ENCODE results near the gene TBC1D14. TPM values are rescaled to one million over a fixed set of nuclear protein-coding genes. Genes with fewer than 3 reads are reported as not detected.
A peak's percentile ranks its signal among the peaks of the same experiment; 100 is the strongest.

The TBC1D14 gene
- polyA plus RNA-seq, 1 donor from 2014 or later, result 28.2 TPM

DNA sequence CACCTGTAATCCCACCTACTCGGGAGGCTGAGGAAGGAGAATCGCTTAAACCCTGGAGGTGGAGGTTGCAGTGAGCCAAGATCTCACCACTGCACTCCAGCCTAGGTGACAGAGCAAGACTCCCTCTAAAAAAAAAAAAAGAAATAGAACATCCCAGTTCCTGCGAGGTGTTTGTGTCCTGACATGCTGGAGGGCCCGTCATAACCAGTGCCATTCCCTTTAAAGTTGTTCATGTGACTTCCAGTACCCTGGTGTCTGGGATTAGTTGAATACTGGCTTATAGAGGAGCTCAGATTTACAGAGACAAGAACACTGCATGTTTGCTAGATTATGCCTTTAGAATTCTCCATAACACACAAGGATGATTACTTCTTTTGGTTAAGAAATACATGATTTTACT is 95.9 kb downstream of the TBC1D14 start:
- H3K9me3 Mint-ChIP-seq, result no peaks in the 10 kb centered on the region
- H3K4me1 Mint-ChIP-seq, result no peaks in the 10 kb centered on the region
- H3K4me3 Mint-ChIP-seq, result no peak overlapping the region
- H3K27me3 Mint-ChIP-seq, result no peaks in the 10 kb centered on the region
- H3K27ac Mint-ChIP-seq, result no peak overlapping the region
- H3K36me3 Mint-ChIP-seq, result peaks cover 11% of the 10 kb centered on the region

DNA sequence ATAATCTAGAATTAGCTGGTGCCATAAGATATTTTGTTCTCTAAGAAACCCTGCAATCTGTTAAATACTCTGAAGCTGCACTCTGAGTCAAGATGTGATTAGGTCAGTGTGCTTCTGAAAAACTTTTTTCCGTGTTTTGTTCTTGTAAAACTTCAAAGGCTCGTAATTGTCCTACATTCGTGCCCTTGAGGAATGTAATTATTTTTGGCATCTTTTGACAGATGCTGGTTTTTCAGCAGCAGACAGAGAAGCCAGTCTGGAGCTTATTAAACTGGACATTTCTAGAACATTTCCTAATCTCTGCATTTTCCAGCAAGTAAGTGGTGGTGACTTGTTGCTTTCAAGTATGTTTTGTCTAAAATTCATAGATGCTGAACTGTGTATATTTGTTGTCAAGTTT is 96.8 kb downstream of the TBC1D14 start:
- Mint-ChIP-seq H3K36me3 (peaks cover 14% of the 10 kb centered on the region), H3K4me1 (no peaks in the 10 kb centered on the region), H3K4me3 (no peak overlapping the region), H3K9me3 (no peaks in the 10 kb centered on the region), H3K27me3 (no peaks in the 10 kb centered on the region), H3K27ac (no peak overlapping the region)

DNA sequence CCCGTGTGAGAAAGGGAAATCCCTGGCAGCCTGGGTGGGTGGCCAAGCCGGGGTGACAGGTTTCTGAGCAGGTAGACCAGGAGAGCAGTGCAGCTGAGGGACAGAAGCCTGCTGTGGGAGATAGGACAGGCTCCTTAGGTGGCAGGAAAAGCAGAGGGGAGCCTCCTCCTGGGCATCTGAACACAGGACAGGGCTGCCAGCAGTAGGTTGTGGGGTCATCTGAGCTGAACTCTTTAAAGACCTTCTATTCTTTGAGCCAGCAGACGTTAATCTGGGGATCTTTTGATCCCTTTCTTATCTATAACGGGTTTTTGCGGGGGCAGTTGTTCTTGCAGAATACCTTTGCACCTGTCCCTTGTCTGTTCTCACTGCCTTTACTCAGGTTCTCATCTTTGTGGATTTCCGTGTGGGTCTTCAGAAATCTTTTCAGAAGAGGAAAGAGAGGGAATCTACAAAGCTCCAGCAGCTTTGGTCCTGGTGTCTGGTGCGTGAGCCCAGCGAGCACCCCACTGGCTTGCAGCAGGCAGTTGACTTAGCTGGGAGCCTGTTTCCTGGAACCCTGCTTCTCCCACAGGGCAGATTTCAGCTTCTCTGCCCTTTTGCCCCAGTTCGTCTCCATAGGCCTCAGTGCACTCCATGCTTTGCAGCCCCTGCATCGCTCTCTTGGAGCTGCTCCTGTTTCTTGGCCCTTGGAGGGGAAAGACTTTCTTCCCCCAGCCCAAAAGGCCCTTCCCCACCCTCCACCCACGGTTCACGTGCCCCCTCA is 97.7 kb downstream of the TBC1D14 start:
- H3K4me1 Mint-ChIP-seq, result peaks cover 0 to under 1% (median 0%) of the 10 kb centered on the region in 3 donors
- H3K27ac Mint-ChIP-seq, result no peak overlapping the region
- no peaks in the 10 kb centered on the region for H3K27me3 Mint-ChIP-seq
- no peak overlapping the region for H3K4me3 Mint-ChIP-seq
- H3K36me3 Mint-ChIP-seq, result peaks cover 15% of the 10 kb centered on the region
- H3K9me3 Mint-ChIP-seq, result no peaks in the 10 kb centered on the region

DNA sequence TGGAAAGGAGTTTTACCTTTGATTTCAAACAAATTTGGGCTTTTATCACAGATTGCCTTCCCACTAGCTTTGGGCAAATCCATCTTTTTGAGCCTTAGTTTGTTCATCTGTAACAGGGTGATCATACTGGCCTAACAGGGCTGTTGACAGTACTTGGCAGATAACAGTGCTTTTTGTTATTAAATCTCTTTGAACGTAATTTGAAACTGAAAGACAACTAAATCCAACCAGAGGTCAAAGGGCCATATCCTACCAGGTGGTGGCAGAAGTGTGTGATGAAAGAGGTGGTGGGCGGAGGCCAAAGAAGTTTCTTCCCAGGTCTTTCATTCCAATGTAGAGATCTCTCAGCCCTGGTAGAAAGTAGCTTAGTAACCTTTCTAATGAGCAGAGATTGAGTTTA is 98.3 kb downstream of the TBC1D14 start:
- Mint-ChIP-seq H3K27me3 (no peaks in the 10 kb centered on the region), H3K36me3 (peaks cover 16% of the 10 kb centered on the region), H3K4me3 (no peak overlapping the region), H3K4me1 (peaks cover 0 to 4% (median under 1%) of the 10 kb centered on the region in 3 donors), H3K9me3 (no peaks in the 10 kb centered on the region), H3K27ac (peak overlapping the region in 1 of 3 donors; percentile 46)

DNA sequence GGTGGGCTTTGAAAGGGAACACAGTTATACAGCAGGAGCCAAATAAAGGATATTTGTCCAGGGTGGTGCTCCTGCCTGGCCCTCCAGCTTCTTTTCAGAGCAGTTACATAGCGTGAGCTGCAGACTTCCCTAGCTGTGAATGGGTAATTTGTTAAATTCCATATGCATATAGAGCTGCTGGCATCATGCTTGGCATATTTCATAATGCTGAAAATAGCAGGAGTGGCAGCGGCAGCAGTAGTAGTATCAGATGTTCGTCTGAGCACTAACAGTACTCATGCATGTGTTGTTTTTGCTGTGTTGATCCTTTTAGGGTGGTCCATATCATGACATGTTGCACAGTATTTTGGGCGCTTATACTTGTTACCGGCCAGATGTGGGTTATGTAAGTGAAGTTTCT is 99.9 kb downstream of the TBC1D14 start:
- H3K9me3 Mint-ChIP-seq, result no peaks in the 10 kb centered on the region
- no peaks in the 10 kb centered on the region for H3K27me3 Mint-ChIP-seq
- H3K36me3 Mint-ChIP-seq, result peaks cover 21% of the 10 kb centered on the region
- peaks cover 7 to 14% (median 11%) of the 10 kb centered on the region in 3 donors for H3K4me1 Mint-ChIP-seq
- H3K27ac Mint-ChIP-seq, result no peak overlapping the region
- no peak overlapping the region for H3K4me3 Mint-ChIP-seq

DNA sequence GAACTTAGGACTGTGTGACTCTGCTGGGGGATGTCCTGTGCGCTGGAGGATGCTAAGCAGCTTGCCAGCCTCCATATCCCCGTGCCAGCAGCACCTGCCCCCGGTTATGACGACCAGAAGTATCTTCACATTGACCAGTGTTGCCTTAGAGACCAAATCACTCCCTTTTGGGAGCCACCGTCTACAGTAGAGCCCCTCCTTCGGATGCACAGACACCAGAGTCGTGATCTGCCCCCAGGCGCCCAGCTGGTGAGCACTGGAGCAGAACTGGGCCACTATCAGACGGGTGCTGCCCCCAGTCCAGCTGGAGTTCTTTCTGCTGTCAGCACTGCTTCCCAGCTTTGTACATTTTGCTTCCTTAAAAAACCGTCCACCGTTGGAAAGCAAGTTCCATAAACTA is 103.5 kb downstream of the TBC1D14 start:
- H3K27ac Mint-ChIP-seq, result peak overlapping the region in 2 of 3 donors; percentile 14 to 56
- H3K36me3 Mint-ChIP-seq, result peaks cover 25% of the 10 kb centered on the region
- H3K27me3 Mint-ChIP-seq, result no peaks in the 10 kb centered on the region
- peaks cover 7 to 18% (median 12%) of the 10 kb centered on the region in 3 donors for H3K4me1 Mint-ChIP-seq
- H3K4me3 Mint-ChIP-seq, result peak overlapping the region in 1 of 4 donors; percentile 78
- H3K9me3 Mint-ChIP-seq, result no peaks in the 10 kb centered on the region

DNA sequence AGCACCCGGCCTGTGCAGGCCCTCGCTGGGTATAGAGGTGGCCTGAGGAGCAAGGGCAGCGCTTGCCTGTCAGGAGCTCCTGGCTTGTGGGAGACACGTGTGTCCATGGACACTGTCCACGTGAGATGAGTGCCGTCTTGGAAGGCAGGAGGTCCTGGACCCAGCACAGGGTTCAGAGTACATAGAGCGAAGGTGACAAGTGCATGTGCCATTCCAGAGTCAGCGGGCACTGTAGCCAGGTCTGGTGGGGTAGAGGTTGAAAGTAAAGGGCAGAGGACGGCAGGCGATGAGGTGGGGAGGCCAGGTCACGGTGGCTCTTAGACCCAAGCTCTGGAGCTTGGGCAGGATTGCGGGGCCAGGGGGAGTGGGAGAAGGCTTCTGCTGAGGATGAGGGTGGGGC is 105.2 kb downstream of the TBC1D14 start:
- H3K9me3 Mint-ChIP-seq, result no peaks in the 10 kb centered on the region
- H3K27ac Mint-ChIP-seq, result peak overlapping the region in 2 of 3 donors; percentile 54 to 95
- H3K4me1 Mint-ChIP-seq, result peaks cover 7 to 18% (median 12%) of the 10 kb centered on the region in 3 donors
- no peaks in the 10 kb centered on the region for H3K27me3 Mint-ChIP-seq
- peaks cover 25% of the 10 kb centered on the region for H3K36me3 Mint-ChIP-seq
- H3K4me3 Mint-ChIP-seq, result no peak overlapping the region

DNA sequence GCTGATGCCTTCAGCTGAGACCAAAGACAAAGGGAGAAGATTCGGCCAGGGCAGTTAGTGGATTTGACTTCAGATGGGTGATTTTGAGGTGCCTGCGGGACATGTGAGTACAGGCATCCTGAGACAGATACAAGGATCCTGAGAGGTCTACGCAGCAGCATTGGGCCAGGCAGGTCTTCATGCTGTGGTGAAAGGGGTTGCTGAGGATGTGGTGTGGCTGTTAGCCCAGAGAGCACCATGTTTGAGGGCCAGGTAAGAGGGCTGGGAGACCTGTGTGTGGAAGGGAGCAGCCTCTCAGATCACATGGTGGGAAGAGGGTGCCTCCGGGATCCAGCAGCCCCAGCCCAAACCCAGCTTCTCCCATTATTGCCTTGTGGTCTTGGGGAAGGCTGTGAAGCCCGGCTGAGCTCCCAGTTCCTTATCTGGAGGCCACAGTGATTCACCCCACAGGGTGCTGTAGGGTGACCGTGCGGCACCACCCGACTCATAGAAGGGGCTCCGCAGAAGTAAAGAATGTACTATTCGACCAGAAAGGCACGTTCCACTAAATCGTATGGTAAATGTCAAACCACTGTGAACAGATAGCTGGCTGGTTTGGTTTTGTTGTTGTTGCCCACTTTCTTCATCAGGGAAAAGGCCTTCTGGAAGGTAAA is 105.9 kb downstream of the TBC1D14 start:
- Mint-ChIP-seq H3K4me3 (no peak overlapping the region), H3K27ac (peak overlapping the region in 1 of 3 donors; percentile 83), H3K36me3 (peaks cover 18% of the 10 kb centered on the region), H3K4me1 (peaks cover 7 to 18% (median 12%) of the 10 kb centered on the region in 3 donors), H3K9me3 (no peaks in the 10 kb centered on the region), H3K27me3 (no peaks in the 10 kb centered on the region)

DNA sequence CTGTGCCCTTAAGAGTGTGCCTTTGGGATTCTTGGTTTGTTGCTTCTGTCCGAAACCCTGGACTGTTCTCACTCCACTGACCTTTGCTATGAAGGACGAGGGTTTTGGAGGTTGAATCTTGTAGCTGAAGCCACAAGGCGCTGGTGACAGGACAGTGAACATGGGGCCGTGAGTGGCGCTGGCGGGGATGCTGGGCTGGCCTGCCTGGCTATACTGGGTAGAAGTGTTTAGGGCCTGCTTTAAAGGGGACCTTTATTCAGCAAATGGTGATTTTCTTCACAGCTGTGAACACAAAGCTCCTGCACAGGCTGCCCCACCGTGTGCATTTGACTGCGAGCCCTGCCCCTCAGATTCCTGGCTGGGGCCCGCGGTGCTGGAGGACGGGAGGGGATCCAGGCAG is 106.5 kb downstream of the TBC1D14 start:
- peaks cover 18% of the 10 kb centered on the region for H3K36me3 Mint-ChIP-seq

DNA sequence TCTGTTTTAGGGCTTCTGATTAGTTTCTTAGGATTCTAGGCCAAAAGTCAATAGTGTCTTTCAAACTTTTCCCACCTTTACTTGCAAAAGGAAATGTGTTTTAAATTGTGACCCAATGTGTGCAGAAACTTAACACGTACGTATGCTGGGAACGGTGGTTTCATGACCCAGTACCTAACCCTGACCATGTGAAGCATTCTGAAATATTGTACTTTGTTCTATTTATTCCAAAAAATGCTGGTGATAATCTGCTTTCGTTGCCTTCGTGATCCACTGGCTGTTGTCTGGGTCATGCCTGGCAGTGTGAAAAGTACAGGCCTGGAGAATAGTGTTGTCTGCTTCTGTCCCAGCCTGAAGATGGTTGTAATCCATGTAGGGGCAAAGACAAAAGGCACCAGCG is 106.9 kb downstream of the TBC1D14 start:
- H3K36me3 Mint-ChIP-seq, result peaks cover 14% of the 10 kb centered on the region
- H3K4me3 Mint-ChIP-seq, result no peak overlapping the region
- H3K27me3 Mint-ChIP-seq, result no peaks in the 10 kb centered on the region
- peaks cover 7 to 18% (median 15%) of the 10 kb centered on the region in 3 donors for H3K4me1 Mint-ChIP-seq
- no peak overlapping the region for H3K27ac Mint-ChIP-seq
- no peaks in the 10 kb centered on the region for H3K9me3 Mint-ChIP-seq

More for the DNA sequence above, 106.5 kb downstream of the TBC1D14 start:
- H3K9me3 Mint-ChIP-seq, result no peaks in the 10 kb centered on the region
- no peaks in the 10 kb centered on the region for H3K27me3 Mint-ChIP-seq
- peaks cover 7 to 18% (median 15%) of the 10 kb centered on the region in 3 donors for H3K4me1 Mint-ChIP-seq
- no peak overlapping the region for H3K27ac Mint-ChIP-seq
- no peak overlapping the region for H3K4me3 Mint-ChIP-seq

DNA sequence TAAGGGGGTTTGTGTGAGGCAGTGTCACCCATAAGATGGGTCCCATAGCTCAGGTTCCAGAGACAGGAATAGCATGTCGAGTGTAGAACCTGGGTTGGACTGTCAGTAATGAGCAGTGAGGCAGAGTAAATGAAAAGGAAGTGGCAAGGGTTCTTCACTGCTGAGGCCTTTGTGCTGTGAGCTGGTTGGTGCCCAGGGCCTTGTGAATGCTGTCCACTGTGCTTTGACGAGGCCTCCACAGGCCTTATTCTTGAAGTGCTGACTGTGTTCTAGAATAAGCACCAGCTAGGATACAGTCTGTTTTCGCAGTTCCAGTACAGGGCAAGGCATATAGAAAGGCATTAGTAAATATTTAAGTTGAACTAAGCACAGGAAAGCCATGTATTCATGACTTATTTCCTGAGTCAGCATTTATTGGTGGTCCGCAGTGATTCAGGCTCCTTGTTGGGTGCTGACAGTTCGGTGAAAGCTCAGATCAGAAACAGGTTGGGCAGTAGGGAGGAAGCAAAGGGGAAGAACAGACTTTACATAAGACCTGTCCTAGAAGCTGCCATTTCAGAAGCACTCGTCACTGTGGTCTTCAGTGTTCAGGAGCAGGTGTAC is 107.9 kb downstream of the TBC1D14 start:
- H3K27me3 Mint-ChIP-seq, result no peaks in the 10 kb centered on the region
- H3K4me3 Mint-ChIP-seq, result peak overlapping the region in 1 of 4 donors; percentile 77
- H3K27ac Mint-ChIP-seq, result no peak overlapping the region
- H3K36me3 Mint-ChIP-seq, result peaks cover 13% of the 10 kb centered on the region
- peaks cover 7 to 18% (median 12%) of the 10 kb centered on the region in 3 donors for H3K4me1 Mint-ChIP-seq
- H3K9me3 Mint-ChIP-seq, result no peaks in the 10 kb centered on the region

DNA sequence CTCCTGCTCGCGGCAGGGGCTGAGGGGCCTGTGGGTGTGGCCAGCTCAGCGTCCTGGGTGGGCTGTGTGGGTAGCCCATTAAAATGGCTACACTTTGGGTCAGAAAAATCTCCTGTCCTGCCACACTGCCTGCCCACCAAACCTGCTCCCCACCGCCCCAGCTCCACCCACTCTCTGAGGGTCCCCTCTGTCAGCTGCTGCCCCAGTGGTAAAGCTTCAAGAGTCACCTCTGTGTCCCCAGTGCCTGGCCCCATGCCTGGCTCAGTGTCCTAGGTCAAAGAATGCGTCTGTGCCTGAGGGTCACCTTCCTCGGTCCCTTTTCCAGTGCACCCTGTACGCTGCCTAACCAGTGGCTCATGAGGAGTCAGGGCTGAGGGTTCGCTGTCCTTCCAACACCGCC is 108.7 kb downstream of the TBC1D14 start:
- H3K4me1 Mint-ChIP-seq, result peaks cover 7 to 14% (median 11%) of the 10 kb centered on the region in 3 donors
- no peaks in the 10 kb centered on the region for H3K9me3 Mint-ChIP-seq
- peak overlapping the region in 1 of 4 donors; percentile 17 for H3K4me3 Mint-ChIP-seq
- peaks cover 14% of the 10 kb centered on the region for H3K36me3 Mint-ChIP-seq
- H3K27me3 Mint-ChIP-seq, result no peaks in the 10 kb centered on the region
- no peak overlapping the region for H3K27ac Mint-ChIP-seq

DNA sequence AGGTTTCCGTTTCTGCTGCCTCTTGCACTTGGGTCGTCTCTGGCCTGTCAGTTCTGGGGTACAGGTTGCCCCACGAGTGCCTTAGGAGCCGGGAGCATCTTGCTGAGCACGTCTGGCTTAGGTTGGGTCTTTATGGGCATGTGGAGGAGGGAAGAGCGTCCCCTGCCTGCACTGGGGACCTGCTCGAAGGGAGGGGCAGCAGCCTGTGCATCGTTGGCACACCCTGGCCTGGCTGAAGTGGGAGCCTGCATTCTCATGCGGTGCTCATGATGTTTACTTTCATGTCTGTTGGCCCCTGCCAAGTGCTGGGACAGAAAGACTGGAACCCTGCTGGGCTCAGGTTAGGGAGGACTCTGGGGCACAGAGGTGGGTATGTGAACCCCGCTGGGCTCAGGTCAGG is 109.7 kb downstream of the TBC1D14 start:
- Mint-ChIP-seq H3K36me3 (peaks cover 8% of the 10 kb centered on the region), H3K4me1 (peaks cover under 1 to 6% (median 5%) of the 10 kb centered on the region in 3 donors), H3K4me3 (no peak overlapping the region), H3K9me3 (no peaks in the 10 kb centered on the region), H3K27ac (no peak overlapping the region), H3K27me3 (no peaks in the 10 kb centered on the region)

DNA sequence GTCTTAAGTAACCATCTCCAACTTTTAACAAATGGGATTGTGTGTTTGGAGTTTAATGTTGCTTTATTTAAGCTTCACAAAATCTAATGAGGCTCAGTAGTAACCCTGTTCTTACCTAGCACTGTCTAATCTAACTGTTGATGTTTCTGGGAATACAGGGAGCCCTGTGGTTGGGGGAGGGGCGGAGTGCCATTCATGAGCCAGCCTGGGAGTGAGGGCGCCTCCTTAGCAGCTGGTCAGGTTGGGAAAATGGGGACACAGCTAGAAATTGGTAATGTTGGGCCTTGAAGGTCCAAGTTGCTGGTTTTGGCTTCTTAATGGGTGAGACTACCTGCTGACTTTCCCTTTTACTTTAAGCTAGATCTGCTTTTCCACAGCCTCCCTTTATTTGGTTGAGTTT is 110.7 kb downstream of the TBC1D14 start:
- peaks cover 4% of the 10 kb centered on the region for H3K36me3 Mint-ChIP-seq
- H3K27ac Mint-ChIP-seq, result no peak overlapping the region
- no peak overlapping the region for H3K4me3 Mint-ChIP-seq
- H3K27me3 Mint-ChIP-seq, result no peaks in the 10 kb centered on the region
- H3K9me3 Mint-ChIP-seq, result no peaks in the 10 kb centered on the region
- peaks cover 0 to 3% (median under 1%) of the 10 kb centered on the region in 3 donors for H3K4me1 Mint-ChIP-seq

DNA sequence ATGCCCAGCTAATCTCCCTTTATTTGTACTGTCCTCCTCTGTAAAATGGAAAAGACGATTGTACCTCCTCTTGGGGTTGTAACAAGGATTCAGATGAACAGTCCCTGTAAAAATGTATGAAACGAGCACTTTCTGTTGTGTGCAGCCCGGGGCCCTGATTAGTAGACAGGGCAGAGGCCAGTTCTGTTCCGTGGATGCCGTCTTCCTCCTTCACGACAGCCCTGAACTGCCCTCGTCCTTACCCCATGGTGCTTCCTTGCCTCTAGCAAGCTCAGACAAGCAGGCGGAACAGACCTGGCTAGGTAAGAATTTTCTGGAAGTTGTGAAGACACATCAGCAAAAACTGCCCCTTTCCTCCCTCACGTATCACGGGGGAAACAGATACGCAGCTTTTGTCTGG is 111.2 kb downstream of the TBC1D14 start:
- peaks cover 2% of the 10 kb centered on the region for H3K36me3 Mint-ChIP-seq
- peaks cover 0 to 3% (median 0%) of the 10 kb centered on the region in 3 donors for H3K4me1 Mint-ChIP-seq
- H3K27ac Mint-ChIP-seq, result peak overlapping the region in 1 of 3 donors; percentile 23
- no peaks in the 10 kb centered on the region for H3K9me3 Mint-ChIP-seq
- H3K4me3 Mint-ChIP-seq, result no peak overlapping the region
- no peaks in the 10 kb centered on the region for H3K27me3 Mint-ChIP-seq

Measured in IgD-negative memory B cell (primary cell).